OCI-LY3 (cell line): ENCODE results near the gene CUL9.

ENCODE experiments used
- H2AFZ ChIP-seq: fragments of 200-600, 300-600 bp; shearing (Covaris generic); 2 replicates; pipeline ENCODE4 v1.6.0; 2014; ENCODE audit warnings: antibody characterized with exemption, low read depth, low read length
- H3K27ac ChIP-seq: fragments of 200-600, 300-600 bp; sonication (generic); 2 replicates; pipeline ENCODE4 v1.5.1; 2014; ENCODE audit warnings: mild to moderate bottlenecking, low read length, moderate library complexity, mixed read lengths
- H3K27me3 ChIP-seq: fragments of 200-600, 300-600 bp; sonication (generic); 2 replicates; pipeline ENCODE4 v1.6.1; 2014; ENCODE audit warnings: low read depth, low read length, mixed read lengths
- H3K36me3 ChIP-seq: fragments of 200-600, 300-600 bp; sonication (generic); replicated peaks from 2 replicates; pipeline ENCODE3; 2014; ENCODE audit warnings: low read depth, low read length, mixed read lengths
- H3K4me1 ChIP-seq: fragments of 300-600, 200-600 bp; sonication (generic); 2 replicates; pipeline ENCODE4 v1.6.1; 2014; ENCODE audit warnings: low read length, mixed read lengths
- H3K4me2 ChIP-seq: fragments of 200-600, 300-600 bp; sonication (generic); 2 replicates; pipeline ENCODE4 v1.6.1; 2014; ENCODE audit warnings: low read length, mixed read lengths
- H3K4me3 ChIP-seq: fragments of 300-600, 200-600 bp; sonication (generic); 2 replicates; pipeline ENCODE4 v1.5.1; 2014; ENCODE audit warnings: antibody characterized with exemption, mild to moderate bottlenecking, low read length, moderate library complexity
- H3K79me2 ChIP-seq: fragments of 300-600, 200-600 bp; shearing (Covaris generic); 2 replicates; pipeline ENCODE4 v1.6.1; 2014; ENCODE audit warnings: mild to moderate bottlenecking, low read length, mixed read lengths
- H3K9ac ChIP-seq: fragments of 300-600, 200-600 bp; shearing (Covaris generic); 2 replicates; pipeline ENCODE4 v1.6.0; 2014; ENCODE audit warnings: mild to moderate bottlenecking, low read length, moderate library complexity
- H3K9me3 ChIP-seq: fragments of 200-600, 300-600 bp; shearing (Covaris generic); 2 replicates; pipeline ENCODE4 v1.6.1; 2014; ENCODE audit warnings: low read length, mixed read lengths; ENCODE audit not compliant: insufficient read depth
- H4K20me1 ChIP-seq: fragments of 200-600, 300-600 bp; sonication (generic); 2 replicates; pipeline ENCODE4 v1.6.1; 2016; ENCODE audit warnings: low read length, mixed read lengths; ENCODE audit not compliant: insufficient read depth
- EZH2phosphoT487 ChIP-seq: fragments of 200-600 bp; shearing (Covaris generic); IDR thresholded peaks from 2 replicates; pipeline ENCODE4 v1.6.1; 2018; ENCODE audit warnings: antibody characterized with exemption, mixed run types, low read depth
- TF ChIP-seq, protein P1 (sequence below): fragments of 200-600, 300-600 bp; sonication (generic); IDR thresholded peaks from 2 replicates; pipeline ENCODE4 v1.5.1; 2014; ENCODE audit warnings: antibody characterized with exemption, low read length, low read depth

Gene CUL9

DNA sequence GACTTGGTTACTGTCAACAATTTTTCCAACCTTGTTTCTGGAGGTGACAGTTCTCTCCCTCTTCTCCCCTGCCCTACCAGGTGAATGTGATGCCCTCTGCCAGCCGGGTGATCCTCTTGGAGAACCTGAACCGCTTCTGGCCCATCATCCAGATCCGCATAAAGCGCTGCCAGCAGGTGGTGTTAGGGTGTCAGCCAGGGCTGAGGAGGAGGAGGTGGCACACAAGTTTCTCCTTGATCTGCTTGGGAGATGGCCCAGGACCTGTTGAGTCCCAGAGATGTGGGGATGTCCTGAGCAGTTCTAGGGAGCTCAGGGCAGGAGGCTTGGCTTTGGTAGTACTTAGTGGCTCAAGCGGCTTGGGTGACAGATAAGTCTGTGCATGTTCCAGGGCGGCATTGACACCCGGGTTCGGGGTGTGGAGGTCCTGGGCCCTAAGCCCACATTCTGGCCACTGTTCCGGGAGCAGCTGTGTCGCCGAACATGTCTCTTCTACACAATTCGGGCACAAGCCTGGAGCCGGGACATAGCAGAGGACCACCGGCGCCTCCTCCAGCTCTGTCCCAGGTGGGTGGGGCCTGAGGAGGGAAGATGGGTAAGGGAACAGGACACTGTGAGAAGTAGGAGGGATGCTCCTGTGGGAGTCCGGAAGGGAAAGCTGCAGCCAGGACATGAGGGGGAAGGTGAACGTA is 21.2 kb downstream of the CUL9 start:
- no peaks in the 10 kb centered on the region for H3K4me1 ChIP-seq
- H3K4me3 ChIP-seq = no peak overlapping the region
- peaks cover 25% of the 10 kb centered on the region for H3K36me3 ChIP-seq
- no peaks in the 10 kb centered on the region for H4K20me1 ChIP-seq
- no peak overlapping the region for H3K4me2 ChIP-seq
- H3K9ac ChIP-seq = no peak overlapping the region
- no peak overlapping the region for H2AFZ ChIP-seq
- no peaks in the 10 kb centered on the region for H3K9me3 ChIP-seq
- no peaks in the 10 kb centered on the region for H3K79me2 ChIP-seq
- no peak for TF ChIP-seq EZH2phosphoT487
- TF ChIP-seq, protein P1, sequence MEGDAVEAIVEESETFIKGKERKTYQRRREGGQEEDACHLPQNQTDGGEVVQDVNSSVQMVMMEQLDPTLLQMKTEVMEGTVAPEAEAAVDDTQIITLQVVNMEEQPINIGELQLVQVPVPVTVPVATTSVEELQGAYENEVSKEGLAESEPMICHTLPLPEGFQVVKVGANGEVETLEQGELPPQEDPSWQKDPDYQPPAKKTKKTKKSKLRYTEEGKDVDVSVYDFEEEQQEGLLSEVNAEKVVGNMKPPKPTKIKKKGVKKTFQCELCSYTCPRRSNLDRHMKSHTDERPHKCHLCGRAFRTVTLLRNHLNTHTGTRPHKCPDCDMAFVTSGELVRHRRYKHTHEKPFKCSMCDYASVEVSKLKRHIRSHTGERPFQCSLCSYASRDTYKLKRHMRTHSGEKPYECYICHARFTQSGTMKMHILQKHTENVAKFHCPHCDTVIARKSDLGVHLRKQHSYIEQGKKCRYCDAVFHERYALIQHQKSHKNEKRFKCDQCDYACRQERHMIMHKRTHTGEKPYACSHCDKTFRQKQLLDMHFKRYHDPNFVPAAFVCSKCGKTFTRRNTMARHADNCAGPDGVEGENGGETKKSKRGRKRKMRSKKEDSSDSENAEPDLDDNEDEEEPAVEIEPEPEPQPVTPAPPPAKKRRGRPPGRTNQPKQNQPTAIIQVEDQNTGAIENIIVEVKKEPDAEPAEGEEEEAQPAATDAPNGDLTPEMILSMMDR = no peak
- H3K27ac ChIP-seq = no peak overlapping the region
- H3K27me3 ChIP-seq = no peaks in the 10 kb centered on the region

DNA sequence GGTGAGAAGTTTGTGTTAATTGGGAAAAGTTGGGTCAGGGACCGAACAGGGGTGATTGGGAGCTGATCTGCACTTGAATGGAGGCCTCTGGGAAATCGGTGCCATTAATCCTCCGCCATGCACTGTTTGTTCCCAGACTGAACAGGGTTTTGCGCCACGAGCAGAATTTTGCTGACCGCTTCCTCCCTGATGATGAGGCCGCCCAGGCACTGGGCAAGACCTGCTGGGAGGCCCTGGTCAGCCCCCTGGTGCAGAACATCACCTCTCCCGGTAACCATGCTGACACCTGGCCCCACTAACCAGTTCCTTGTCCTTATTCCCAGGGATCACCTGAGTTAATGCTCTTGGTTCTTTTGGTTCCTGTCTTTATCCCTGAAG is 21.7 kb downstream of the CUL9 start:
- Histone ChIP-seq H4K20me1 (no peaks in the 10 kb centered on the region), H3K36me3 (peaks cover 20% of the 10 kb centered on the region), H3K27me3 (no peaks in the 10 kb centered on the region), H3K4me3 (no peak overlapping the region), H3K9me3 (no peaks in the 10 kb centered on the region), H3K9ac (no peak overlapping the region), H3K4me2 (no peak overlapping the region), H3K4me1 (no peaks in the 10 kb centered on the region), H3K27ac (no peak overlapping the region), H3K79me2 (no peaks in the 10 kb centered on the region), H2AFZ (no peak overlapping the region)
- no peak for TF ChIP-seq EZH2phosphoT487
- TF ChIP-seq, protein P1 = no peak

DNA sequence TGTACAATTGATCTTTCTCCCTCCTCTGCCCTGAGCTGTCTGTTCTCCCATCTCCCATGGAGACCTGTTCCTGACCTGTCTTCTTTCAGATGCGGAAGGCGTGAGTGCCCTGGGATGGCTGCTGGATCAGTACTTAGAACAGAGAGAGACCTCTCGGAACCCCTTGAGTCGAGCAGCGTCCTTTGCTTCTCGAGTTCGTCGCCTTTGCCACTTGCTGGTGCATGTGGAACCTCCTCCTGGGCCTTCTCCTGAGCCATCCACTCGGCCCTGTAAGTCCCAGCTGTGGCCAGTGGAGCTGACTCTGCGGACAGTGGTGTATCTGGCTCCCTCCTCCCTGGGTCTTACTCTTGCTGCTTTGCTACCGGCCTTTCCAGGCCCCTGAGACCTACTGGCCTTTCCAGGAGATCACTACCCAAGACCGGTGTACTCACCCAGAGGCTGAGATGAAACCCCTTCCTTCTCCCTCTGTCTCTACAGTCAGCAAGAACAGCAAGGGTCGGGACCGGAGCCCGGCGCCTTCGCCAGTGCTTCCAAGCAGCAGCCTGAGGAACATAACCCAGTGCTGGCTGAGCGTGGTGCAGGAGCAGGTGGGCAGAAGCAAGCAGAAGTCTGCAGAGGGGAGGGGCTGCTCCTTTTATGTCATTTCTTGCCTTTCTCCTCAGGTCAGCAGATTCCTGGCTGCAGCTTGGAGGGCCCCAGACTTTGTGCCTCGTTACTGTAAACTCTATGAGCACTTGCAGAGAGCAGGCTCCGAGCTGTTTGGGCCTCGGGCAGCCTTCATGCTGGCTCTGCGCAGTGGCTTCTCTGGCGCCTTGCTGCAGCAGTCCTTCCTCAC is 22.5 kb downstream of the CUL9 start:
- TF ChIP-seq, protein P1 = no peak
- TF ChIP-seq EZH2phosphoT487 = no peak
- Histone ChIP-seq H3K36me3 (peaks cover 16% of the 10 kb centered on the region), H3K4me1 (no peaks in the 10 kb centered on the region), H3K4me3 (no peak overlapping the region), H3K27ac (no peak overlapping the region), H3K27me3 (no peaks in the 10 kb centered on the region), H3K79me2 (no peaks in the 10 kb centered on the region), H4K20me1 (no peaks in the 10 kb centered on the region), H3K9ac (no peak overlapping the region), H2AFZ (no peak overlapping the region), H3K9me3 (no peaks in the 10 kb centered on the region), H3K4me2 (no peak overlapping the region)

DNA sequence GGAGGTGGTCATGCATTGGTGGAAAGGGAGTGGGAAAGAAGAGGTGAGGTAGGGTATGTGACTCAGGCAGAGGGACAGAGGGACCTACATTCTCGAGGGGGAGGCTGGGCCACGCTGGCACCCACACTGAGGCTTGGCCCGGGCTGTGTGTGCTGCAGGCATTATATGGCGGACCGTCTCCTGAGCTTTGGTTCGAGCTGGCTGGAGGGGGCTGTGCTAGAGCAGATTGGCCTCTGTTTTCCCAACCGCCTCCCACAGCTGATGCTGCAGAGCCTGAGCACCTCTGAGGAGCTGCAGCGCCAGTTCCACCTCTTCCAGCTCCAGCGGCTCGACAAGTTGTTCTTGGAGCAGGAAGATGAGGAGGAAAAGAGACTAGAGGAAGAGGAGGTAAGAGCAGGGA is 23.9 kb downstream of the CUL9 start:
- H4K20me1 ChIP-seq = no peaks in the 10 kb centered on the region
- H3K4me2 ChIP-seq = no peak overlapping the region
- H3K27ac ChIP-seq = no peak overlapping the region
- TF ChIP-seq, protein P1 = no peak
- TF ChIP-seq EZH2phosphoT487 = no peak
- no peaks in the 10 kb centered on the region for H3K79me2 ChIP-seq
- H3K9me3 ChIP-seq = no peaks in the 10 kb centered on the region
- H3K9ac ChIP-seq = no peak overlapping the region
- H3K4me3 ChIP-seq = no peak overlapping the region
- no peaks in the 10 kb centered on the region for H3K4me1 ChIP-seq
- H2AFZ ChIP-seq = no peak overlapping the region
- no peaks in the 10 kb centered on the region for H3K27me3 ChIP-seq
- peaks cover 5% of the 10 kb centered on the region for H3K36me3 ChIP-seq
